Activated T-cell treated with anti-CD3 and anti-CD28 coated beads for 24 hours (primary cell): Measurements from ENCODE around the gene COL4A4.

Experiments used
- DNase-seq: peaks from one replicate; pipeline ENCODE4 v3.0.0-alpha.2; 2020; ENCODE audit warnings: low read depth

The COL4A4 gene

DNA sequence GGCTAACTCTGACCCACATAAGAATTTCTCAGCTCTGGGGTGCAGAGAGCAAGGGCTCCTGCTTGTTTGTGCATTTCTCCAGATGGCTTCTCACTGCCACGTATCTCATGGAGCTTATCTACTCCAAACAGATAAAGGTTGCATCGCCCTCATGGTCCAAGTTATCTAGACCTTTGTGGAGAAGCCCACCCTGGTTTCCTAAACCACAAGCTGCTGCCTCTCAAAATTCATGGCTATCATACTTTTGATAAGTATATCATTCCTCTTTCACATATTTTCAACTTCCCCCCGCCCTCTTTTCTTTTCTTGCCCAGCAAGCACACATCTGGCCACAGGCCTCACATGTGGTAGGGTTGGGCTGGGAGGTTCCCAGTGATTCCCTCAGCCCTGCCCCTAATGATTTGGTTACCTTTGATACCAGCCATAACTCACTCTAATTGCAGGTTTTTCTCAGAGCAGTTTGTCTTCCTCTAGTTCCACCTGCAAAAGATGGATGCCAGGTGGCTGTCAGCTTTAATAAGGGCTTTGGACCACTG lies 182.1 kb downstream of the COL4A4 start:
- DNase-seq: no peak

- no peak for DNase-seq
These were observed 185.0 kb downstream of the COL4A4 start for GRCh38 chr2:226979004-226979403.

GRCh38 chr2:226978300-226978699 lies 185.7 kb downstream of the COL4A4 start:
- no peak for DNase-seq

GRCh38 chr2:226977775-226978190 lies 186.2 kb downstream of the COL4A4 start:
- no peak for DNase-seq

DNA sequence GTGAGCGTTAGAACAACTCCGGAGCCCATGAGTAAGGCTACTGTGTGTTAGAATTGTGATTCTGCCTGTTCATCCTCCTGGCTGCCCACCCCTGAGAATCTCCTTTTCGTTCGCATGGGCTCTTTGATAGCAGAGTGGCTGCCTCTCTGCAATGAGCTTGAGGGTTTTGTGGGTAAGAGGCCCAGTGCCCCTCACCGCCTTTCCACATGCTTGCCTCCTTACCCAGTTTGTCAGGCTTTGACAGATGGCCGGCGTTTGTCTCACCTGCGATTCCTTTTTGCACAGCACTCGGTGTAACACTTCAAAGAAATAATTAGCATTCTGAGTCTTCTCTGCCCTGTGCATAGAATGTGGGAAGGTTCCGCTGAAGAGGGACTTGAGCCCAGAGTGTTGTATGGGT lies 190.2 kb downstream of the COL4A4 start:
- no peak for DNase-seq

- DNase-seq: no peak
These were observed 192.2 kb downstream of the COL4A4 start for GRCh38 chr2:226971770-226972169.

- no peak for DNase-seq
These were observed 192.9 kb downstream of the COL4A4 start for GRCh38 chr2:226971084-226971483.

- no peak for DNase-seq
These were observed 193.6 kb downstream of the COL4A4 start for GRCh38 chr2:226970362-226970761.

DNA sequence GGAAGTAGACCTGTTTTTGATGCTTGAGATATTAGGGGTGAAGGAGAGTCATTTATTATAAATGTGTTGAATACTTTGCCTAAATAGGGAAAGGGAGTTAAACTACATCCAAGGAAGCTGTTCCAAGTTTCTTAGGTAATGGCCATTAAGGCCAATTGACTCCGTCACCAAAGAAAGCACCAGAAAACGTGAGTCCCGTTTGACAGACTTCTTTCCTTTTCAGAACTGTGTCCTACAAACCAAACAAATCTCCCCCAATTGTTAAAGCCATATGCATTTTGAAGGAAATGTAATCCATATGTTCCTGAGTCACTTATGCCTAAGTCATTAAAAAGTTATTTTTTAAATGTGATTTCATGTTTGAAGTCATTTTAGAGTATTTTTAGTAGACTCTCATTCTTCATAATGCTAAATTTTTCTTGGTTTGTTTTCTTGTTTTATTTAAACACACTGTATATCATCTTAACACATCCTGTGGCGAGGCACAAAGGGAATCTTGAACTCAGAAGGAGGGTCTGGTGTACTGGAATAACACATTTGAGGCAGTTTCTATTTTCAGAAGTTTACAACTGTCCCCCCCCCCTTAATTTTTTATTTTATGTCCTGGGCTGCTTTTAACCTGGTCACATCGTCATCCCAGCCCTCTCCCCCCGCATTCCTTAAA lies 194.5 kb downstream of the COL4A4 start:
- no peak for DNase-seq

DNA sequence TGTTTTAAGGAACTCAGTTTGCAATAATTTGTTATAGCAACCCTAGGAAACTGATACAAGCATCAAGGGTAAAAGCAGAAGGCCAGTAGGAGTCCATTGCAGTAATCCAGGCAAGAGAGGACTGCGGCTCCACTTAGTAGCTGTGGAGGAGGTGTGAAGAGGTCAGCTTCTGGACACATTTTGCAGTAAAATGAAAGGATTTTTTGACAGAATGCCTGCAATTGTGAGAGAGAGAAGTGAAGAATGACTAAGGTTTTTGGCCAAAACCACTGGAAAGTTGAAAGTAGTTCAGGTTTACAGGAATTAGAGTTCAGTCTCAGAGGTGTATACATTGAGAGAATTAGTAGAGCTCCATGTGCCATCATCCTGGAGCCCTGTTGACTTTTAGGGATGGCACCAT lies 198.6 kb downstream of the COL4A4 start:
- DNase-seq: no peak

DNA sequence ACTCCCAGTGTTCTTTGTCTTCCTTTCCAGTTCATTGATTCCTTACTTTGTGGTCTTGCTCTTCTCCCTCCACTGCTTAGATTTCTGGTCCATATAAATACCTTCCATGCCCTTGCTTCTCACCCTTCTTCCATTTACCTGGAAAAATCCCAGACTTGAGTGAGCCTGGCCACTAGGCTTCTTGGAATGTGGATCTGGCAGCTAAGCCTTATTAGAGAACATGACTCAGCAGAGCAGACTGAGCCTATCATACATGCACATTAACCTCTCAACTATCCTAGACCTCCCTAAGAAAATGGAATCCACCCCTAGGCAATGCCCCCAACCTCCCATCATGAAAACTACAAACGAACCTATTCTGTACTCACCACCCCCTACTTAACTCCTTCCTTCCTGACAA lies 200.5 kb downstream of the COL4A4 start:
- no peak for DNase-seq

GRCh38 chr2:226962176-226962773 lies 201.7 kb downstream of the COL4A4 start:
- DNase-seq: no peak

DNA sequence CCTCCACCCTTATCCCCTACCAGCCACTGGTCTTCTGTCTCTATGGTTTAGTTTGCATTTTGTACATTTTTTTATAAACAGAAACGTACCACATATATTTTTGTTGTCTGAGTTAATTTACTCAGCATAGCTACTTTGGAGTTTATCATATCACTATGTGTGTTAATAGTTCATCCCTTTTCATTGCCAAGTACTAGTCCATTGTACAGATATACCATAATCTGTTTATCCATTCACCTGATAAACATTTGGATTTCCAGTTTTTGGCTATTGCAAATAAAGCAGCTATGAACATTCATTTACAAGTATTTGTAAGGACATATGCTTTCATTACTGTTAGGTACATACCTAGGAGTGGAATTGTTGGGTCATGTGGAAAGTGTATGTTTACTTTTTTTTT lies 204.6 kb downstream of the COL4A4 start:
- no peak for DNase-seq

DNA sequence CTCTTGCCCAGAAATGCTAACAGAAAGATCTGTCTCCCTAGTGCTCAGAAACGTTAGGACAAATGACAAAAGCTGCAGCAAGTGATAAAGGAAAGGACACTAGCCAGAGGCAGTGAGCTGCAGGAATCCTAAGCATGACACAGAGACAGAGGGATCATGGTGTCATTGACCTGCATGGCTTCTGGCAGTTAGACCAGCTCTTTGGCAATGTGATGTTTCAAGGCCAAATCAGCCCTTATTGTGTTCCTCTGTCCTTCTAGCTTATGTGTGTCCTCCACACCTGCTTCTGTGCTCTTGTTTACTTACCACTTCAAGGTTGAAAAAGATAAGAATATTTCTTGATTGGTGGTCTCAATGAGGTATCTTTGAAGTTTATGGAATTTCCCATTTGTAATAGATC lies 207.3 kb downstream of the COL4A4 start:
- DNase-seq: no peak

DNA sequence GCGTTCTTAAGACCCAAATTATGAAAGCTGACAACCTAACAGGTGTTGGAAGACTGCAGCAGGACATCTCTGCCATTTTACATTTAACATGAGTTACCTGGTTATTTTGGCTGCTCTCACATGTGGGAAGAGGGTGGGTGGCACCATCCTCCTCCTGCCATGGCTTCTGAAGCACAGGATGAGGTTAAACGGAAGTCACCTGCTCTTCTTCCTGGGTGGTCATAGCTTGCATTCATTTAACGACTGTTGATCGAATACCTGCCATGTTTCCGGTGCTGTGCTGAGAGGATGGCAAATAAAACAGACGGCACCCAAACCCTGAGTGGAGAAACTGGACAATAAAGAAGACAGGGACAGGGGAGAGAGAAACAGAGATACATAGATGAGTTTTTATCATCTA lies 210.2 kb downstream of the COL4A4 start:
- DNase-seq: no peak

- no peak for DNase-seq
These were observed 210.8 kb downstream of the COL4A4 start for GRCh38 chr2:226953206-226953605.
